ENCODE data around the gene SLC2A6. TPM values are rescaled to one million over a fixed set of nuclear protein-coding genes. Genes with fewer than 3 reads are reported as not detected.

The SLC2A6 gene, protein sequence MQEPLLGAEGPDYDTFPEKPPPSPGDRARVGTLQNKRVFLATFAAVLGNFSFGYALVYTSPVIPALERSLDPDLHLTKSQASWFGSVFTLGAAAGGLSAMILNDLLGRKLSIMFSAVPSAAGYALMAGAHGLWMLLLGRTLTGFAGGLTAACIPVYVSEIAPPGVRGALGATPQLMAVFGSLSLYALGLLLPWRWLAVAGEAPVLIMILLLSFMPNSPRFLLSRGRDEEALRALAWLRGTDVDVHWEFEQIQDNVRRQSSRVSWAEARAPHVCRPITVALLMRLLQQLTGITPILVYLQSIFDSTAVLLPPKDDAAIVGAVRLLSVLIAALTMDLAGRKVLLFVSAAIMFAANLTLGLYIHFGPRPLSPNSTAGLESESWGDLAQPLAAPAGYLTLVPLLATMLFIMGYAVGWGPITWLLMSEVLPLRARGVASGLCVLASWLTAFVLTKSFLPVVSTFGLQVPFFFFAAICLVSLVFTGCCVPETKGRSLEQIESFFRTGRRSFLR
- polyA plus RNA-seq, result 11.9 TPM in 2 replicates

DNA sequence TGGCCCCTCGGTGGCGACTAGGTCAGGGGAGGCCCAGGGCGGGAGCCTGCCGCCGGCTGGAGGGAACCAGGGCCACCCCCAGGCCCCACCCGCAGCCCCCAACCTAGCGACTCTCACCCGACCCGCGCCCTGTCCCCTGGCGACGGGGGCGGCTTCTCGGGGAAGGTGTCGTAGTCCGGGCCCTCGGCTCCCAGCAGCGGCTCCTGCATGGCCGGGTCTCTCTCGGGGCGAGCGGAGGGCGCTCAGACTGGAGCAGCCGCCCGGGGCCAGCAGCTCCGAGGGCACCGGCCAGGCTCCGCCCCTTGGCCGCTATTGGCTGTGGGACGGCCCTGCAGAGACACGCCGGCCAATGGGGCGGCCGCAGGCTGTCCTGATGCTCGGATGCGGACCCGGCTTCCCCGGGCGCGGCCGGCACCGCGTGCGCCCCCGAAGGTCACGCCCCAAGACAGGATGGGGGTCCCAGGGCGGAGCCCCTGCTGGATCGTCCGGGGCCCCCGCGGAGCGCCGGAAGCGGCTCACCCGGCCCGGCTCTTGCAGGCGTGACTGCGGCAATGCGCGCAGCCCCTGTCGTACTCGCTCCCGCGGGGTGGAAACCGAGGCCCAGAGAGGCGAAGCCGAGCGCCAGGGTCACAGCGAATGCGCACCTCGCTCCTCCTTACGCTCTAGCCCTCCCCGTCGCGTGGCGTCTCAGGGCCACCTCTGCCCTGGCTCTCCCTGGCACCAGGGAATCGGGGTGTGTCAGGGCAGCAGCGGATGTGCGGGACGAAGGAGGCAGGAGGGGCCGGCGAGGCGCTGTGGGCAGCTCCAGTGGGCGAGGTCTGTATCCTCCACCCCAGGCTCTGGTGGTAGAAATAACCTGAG lies at the start of gene SLC2A6:
TSS of gene SLC2A6 (minus strand) at position 249 of the 861 bp plus-strand sequence. CDS start at position 209, 40 bp downstream.

DNA sequence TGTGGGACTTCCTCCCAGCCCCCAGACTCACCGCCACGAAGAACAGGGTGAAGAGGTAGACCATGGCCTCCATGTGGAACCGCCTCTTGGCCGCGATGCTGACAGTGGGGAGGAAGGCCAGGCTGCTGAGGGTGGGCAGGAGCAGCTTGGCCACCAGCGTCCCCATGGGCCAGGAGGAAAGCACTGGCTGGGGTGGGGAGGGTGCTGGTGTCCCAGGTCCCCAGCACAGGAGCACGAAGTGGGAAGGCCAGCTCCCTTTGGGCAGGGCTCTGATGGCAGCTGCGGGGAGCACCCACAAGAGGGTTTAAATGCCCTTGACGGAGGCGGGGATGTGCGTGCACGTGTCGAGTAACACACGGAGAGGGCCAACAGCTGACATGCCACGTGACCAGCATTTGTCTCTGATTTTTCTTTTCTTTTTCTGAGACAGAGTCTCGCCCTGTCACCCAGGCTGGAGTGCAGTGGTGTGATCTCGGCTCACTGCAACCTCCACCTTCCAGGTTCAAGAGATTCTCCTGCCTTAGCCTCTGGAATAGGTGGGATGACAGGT lies 45.9 kb upstream of the SLC2A6 start, which contains the start of gene MYMK:
TSS of gene MYMK (minus strand) at position 281 of the 550 bp plus-strand sequence. CDS start at position 166, 115 bp downstream.

DNA sequence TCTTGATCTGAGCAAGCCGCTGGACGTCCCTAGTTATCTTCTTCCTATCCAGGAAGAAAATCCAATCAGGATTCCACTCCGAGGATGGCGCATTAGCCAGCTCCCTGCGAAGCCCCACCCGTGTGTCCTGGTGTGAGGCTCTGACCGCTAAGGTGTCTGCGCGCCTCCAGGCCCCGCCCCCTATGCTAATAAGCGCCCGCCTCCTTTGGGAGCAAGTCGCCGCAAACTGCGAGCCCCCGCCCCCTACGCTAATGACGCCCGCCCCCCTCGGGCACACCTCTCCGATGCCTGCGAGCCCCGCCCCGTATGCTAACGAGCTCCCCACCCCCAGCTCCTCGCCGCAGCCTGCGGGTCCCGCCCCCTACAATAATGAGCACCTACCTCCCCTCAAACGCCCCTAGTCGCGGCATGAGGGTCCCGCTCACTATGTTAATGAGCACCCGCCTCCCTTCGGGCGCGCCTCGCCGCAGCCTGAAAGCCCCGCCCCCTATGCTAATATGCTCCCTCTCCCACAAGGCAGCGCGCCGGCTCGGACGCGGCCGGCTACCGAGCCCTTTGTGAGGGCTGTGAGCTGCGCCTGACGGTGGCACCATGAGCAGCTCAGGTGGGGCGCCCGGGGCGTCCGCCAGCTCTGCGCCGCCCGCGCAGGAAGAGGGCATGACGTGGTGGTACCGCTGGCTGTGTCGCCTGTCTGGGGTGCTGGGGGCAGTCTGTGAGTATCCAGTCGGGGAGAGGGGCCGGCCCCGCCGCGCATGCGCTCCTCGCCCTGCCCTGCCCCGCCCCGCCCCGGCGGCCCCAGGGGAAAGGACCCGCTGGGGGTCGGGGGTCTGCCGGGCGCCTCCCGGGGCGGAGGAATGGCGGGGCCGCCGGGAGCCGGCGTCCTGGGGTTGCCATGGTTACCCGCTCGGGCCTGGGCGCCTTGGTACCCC lies 19.2 kb downstream of the SLC2A6 start, which contains the start of gene CACFD1:
TSS of gene CACFD1 (plus strand) at position 503 of the 929 bp plus-strand sequence. CDS start at position 592, 89 bp downstream.

DNA sequence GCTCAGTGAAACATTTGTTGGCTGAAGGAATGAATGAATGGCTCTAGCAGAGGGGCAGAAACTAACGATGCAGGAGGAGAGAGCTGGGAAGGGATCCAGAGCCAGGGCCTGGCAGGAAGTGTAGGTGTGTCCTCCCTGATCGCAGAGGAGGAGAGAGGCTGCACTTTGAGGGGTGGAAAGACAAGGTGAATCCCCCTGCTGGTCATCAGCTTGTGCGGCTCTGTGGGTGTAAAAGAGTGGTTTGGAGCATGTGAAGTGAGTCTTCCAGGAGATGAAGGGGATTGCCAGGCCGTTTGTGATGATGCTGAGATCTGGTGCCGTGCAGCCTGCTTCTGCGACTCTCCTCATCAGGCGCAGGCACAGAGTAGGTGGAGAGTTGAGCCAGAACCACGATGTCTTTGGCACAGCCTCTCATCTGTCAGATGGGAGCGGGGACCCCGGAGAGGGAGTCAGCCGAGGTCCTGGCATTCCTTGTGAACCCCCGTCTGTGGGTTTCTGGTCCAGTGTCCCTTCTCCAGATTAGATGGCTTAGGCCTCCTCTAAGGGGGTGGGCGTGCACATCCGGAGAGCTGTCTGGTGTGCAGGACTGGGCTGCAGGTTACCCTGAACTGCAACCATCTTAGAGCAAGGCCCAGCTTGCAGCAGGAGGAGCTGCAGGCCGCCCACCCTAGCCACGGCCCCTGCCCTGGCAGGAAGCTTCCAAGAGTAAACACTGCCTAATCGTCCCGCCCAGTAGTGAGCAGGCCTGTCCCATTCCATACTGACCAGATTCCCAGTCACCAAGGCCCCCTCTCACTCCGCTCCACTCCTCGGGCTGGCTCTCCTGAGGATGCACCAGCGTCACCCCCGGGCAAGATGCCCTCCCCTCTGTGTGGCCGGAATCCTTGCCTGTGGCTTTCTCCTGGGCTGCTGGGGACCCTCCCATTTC lies 57.0 kb downstream of the SLC2A6 start, which contains the start of gene ADAMTS13:
TSS of gene ADAMTS13 (plus strand) at position 753 of the 928 bp plus-strand sequence. CDS start at position 830, 77 bp downstream.

Other genes starting within 250 kb of the SLC2A6 start
- 0.10 TPM in 1 of 2 replicates, not detected in the other for gene ABO, start 203.9 kb downstream of the SLC2A6 start, polyA plus RNA-seq
- gene SURF6, start 142.9 kb downstream of the SLC2A6 start, polyA plus RNA-seq, result 4.8 and 8.1 TPM in 2 replicates
- gene MED22, start 131.0 kb downstream of the SLC2A6 start, polyA plus RNA-seq, result 0.97 and 3.0 TPM in 2 replicates
- gene RPL7A, start 130.9 kb downstream of the SLC2A6 start, polyA plus RNA-seq, result 318 and 345 TPM in 2 replicates
- 25.1 and 26.8 TPM in 2 replicates for gene SURF1, start 122.6 kb downstream of the SLC2A6 start, polyA plus RNA-seq
- gene SURF2, start 122.5 kb downstream of the SLC2A6 start, polyA plus RNA-seq, result 4.0 and 15.7 TPM in 2 replicates
- 15.6 and 35.0 TPM in 2 replicates for gene SURF4, start 103.0 kb downstream of the SLC2A6 start, polyA plus RNA-seq
- 4.9 TPM in 1 of 2 replicates, not detected in the other for gene STKLD1, start 102.7 kb downstream of the SLC2A6 start, polyA plus RNA-seq
- 4.1 TPM in 2 replicates for gene REXO4, start 61.1 kb downstream of the SLC2A6 start, polyA plus RNA-seq
- gene ADAMTS13, start 56.7 kb downstream of the SLC2A6 start, polyA plus RNA-seq, result 1.7 and 3.4 TPM in 2 replicates
- gene CACFD1, start 19.1 kb downstream of the SLC2A6 start, polyA plus RNA-seq, result 1.3 and 11.2 TPM in 2 replicates
- gene MYMK, start 45.9 kb upstream of the SLC2A6 start, polyA plus RNA-seq, result not detected in 2 replicates
- 0.52 TPM in 1 of 2 replicates, not detected in the other for gene ADAMTSL2, start 55.6 kb upstream of the SLC2A6 start, polyA plus RNA-seq
- gene FAM163B, start 130.3 kb upstream of the SLC2A6 start, polyA plus RNA-seq, result not detected in 2 replicates
- not detected in 2 replicates for gene DBH, start 157.3 kb upstream of the SLC2A6 start, polyA plus RNA-seq

All from Purkinje cell (primary cell).